HG03025 (cell line): Measurements from ENCODE around the gene MR1.
A peak's percentile ranks its signal among the peaks of the same experiment; 100 is the strongest.

Experiments used
- ATAC-seq: cut with Tn5 transposase; IDR thresholded peaks from one replicate; pipeline ENCODE4 v1.9.1; 2021; ENCODE audit warnings: mild to moderate bottlenecking, moderate library complexity; ENCODE audit not compliant: unreplicated experiment, low FRiP score

Gene MR1

GRCh38 chr1:181104790-181105133 lies 71.0 kb downstream of the MR1 start:
- peak; percentile 23 for ATAC-seq

DNA sequence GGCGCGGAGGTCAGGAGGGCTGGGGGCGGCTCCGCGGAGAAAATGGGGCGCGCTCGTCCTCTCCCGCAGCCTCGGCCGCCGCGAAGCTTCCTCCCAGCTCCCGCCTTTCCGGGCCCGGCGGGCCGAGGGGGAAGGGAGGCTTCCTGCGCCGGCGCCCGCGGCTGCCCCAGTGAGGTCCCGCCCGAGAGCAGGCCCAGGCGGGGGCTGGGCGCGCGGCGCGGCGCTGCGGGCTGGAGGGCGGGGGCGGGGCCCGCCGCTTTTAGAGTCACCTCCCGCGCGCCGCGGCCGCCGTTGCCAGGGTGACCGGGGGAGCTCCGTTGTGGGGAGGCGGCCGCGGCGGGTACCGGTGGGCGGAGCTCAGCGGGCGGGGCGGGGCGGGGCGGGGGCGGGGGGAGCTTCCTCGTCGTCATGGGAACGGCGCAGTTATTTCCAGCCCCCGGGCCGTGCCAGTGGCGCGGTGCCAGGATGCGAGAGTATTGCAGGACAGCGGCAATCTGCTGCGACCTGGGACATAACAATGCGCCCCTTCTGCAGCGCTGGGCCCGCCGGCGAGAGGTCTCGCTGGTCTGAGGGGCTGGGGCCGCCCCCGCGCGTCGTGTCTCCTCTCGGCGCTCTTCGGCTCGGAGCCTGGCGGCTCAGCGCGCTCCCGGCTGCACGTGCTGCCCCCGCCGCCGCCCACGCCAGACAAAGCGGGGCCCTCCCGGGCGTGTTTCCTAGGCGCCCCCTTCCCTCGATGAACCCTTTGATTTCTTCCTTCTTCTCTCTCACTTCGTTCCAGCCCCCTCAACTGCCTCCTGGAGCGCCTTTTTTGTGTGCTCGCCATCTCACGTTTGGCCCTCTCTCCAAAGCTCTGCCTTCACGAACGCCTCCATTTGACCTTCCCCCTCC lies 71.6 kb downstream of the MR1 start:
- ATAC-seq: peak; percentile 70

- no peak for ATAC-seq
Measured at GRCh38 chr1:181106022-181106312, 72.2 kb downstream of the MR1 start.

DNA sequence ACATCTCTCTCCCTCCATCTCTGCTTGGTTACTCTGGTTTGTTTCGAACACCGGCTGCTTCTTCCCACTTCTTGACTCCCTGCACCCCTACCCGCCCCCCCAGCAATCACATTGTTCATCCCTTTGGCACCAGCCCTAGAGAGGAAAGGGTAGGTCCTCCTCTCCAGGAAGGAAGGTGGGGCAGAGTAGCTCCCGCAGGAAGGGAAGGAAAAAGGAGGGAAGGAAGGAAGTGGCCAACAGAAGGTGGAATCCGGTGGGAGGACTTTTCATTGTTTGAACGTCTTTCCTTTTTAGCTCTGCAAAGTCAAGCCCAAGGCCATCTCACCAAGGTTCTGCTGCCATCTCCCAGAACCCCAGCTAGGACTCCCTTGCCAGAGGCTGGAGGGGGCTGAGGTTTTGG lies 72.7 kb downstream of the MR1 start:
- ATAC-seq: no peak

DNA sequence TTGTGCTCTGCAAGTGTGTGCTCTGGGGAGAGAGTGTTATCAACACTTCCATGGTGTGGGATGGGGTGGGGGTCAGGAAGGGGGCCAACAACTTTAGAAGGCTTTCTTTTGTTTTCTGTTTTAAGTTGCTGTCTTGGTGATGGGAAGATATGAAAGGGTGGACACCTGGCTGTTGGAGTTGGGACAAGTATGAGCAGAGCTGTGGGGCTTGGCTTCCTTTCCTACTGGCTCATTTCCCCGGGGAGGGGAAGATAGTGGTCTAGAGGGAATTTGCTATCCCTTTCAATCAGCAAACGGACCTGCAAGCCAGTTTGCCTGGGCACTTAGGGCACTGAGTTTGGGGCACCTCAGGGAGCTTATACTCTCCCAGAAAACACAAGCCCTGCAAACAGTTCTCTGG lies 73.9 kb downstream of the MR1 start:
- ATAC-seq: no peak

DNA sequence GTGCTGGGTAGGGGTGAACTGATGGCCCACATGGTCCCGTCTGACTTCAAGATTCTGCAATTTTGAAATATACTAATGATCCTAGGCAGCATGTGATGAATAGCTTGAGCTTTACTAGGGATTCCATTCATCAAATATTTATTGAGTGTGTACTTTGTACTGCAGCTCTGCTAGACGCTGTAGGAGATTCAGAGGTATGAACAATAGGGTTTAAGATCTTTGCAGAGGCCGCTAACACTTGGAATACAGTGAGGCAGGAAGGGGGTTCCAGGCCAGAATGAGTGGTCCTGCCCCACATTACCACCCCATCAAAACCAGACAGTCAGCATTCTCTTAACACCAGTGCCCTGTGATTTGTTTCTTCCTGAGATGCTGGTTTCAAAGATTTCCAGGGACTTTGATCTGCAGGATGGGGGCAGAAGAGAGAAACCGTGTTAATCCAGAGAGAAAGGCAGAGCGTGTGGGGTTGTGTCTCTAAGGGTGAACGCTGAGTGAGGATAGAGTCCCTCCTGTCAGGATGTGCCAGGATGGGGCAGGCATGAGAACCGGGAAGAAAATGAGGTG lies 74.6 kb downstream of the MR1 start:
- ATAC-seq: no peak

GRCh38 chr1:181110013-181110412 lies 76.2 kb downstream of the MR1 start:
- no peak for ATAC-seq
